ENCODE measurements around the gene MYO5C.

MYO5C gene

DNA sequence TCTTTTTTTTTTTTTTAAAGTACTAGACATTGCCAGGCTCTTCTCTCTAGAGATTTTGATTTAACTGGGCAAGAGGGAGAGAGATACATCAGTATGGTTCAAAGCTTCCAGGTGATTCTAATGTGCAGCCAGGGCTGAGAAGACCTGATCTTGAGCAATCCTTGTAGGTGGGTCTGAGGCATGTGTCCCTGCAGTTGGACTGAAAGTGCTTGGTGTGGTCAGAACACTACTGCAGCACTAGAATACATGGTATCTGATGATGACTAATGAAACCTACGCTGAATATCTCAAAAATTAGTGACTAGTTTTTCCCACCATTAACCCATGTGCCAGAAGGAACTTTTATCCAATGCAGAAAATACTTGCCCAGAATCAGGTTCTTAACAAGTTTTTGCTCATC is 34.4 kb upstream of the MYO5C start:
- Histone ChIP-seq H3K36me3 (replicated peaks) (peaks cover 6% of the 10 kb centered on the region), H3K27me3 (replicated peaks) (no peaks in the 10 kb centered on the region), H3K27ac (no peak overlapping the region), H3K4me3 (ENCODE audit: low read depth, low read length) (no peak overlapping the region)
- no peak for TF ChIP-seq CTCF (IDR thresholded peaks at IDR 0.05; ENCODE audit: low read depth, low read length, missing control alignments)
- in situ Hi-C loops (cut with HindIII; ENCODE audit: low pct_ligation_motif_present, low sequenced_read_pairs), result no loop called here
- DNase-seq, result no peak

DNA sequence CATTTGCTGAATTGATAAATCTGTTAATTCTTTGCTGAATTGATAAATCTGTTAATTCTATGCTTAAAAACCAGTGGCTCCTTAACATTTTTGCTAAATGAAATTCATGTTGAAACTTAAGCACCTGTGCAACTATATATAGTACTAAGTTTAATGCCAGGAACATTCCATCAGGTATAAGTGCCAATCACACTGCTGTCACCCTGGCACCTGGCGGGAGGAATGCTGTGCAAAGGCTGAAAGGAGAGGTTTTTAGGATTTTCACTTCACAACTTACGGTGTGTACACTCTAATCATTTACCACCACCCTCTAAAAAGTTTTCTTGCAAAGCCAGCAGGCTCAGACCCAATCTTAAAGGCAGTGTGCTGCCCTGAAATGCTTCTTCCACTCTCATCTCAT is 33.5 kb upstream of the MYO5C start:
- Histone ChIP-seq H3K27me3 (replicated peaks) (no peaks in the 10 kb centered on the region), H3K4me3 (ENCODE audit: low read depth, low read length) (no peak overlapping the region), H3K36me3 (replicated peaks) (peaks cover 6% of the 10 kb centered on the region), H3K27ac (no peak overlapping the region)
- DNase-seq, result no peak
- TF ChIP-seq CTCF (IDR thresholded peaks at IDR 0.05; ENCODE audit: low read depth, low read length, missing control alignments), result no peak
- in situ Hi-C loops (cut with HindIII; ENCODE audit: low pct_ligation_motif_present, low sequenced_read_pairs), result no loop called here

GRCh38 chr15:52328680-52329079 is 33.1 kb upstream of the MYO5C start:
- Histone ChIP-seq H3K4me3 (ENCODE audit: low read depth, low read length) (no peak overlapping the region), H3K27me3 (replicated peaks) (no peaks in the 10 kb centered on the region), H3K36me3 (replicated peaks) (peaks cover 6% of the 10 kb centered on the region), H3K27ac (no peak overlapping the region)
- no peak for TF ChIP-seq CTCF (IDR thresholded peaks at IDR 0.05; ENCODE audit: low read depth, low read length, missing control alignments)
- DNase-seq, result no peak
- in situ Hi-C loops (cut with HindIII; ENCODE audit: low pct_ligation_motif_present, low sequenced_read_pairs), result no loop called here

DNA sequence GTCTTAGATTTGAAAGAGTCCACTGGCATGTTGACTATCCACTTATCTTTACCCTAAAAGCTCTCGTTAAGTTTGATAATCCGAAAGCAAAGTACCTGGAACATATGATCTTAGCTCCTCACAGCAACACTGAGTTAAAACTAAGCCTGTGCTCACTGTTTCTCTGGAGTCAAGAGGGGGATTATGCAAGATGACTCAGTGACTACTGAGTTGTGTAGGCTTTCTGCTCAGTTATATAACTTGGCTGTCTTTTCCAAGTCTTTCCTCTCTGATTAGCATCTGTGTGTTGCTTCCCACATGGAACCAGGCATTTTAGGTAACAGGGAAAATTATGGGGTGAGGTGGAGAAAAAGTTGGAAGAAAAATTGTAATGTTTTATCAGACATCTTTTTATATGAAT is 31.2 kb upstream of the MYO5C start:
- DNase-seq, result no peak

DNA sequence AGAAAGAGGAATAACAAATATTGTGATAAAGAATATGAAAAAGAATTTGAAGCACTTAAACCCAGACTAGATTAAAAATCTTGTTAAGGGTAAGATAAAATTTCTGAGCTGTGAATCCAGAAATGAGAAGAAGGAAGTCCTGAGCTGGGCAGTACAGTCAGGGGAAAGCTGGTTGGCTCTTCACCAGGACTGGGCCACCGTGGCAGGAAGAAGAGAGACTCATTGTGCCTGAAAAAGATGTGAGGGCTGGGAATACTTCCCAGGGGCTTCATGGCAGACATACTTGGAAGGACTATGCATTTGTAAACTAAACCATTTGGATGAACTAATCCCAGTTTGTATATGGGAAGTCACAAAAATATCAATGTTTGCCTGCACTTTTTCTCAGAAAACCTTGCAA is 28.5 kb upstream of the MYO5C start:
- H3K36me3 ChIP-seq (replicated peaks), result peaks cover 6% of the 10 kb centered on the region
- no peaks in the 10 kb centered on the region for H3K27me3 ChIP-seq (replicated peaks)
- no peak overlapping the region for H3K4me3 ChIP-seq (ENCODE audit: low read depth, low read length)
- no peak for TF ChIP-seq CTCF (IDR thresholded peaks at IDR 0.05; ENCODE audit: low read depth, low read length, missing control alignments)
- no peak overlapping the region for H3K27ac ChIP-seq
- in situ Hi-C loops (cut with HindIII; ENCODE audit: low pct_ligation_motif_present, low sequenced_read_pairs), result no loop called here
- no peak for DNase-seq

More for the DNA sequence above, 31.2 kb upstream of the MYO5C start:
- no peak for TF ChIP-seq CTCF (IDR thresholded peaks at IDR 0.05; ENCODE audit: low read depth, low read length, missing control alignments)
- H3K27me3 ChIP-seq (replicated peaks), result no peaks in the 10 kb centered on the region
- in situ Hi-C loops (cut with HindIII; ENCODE audit: low pct_ligation_motif_present, low sequenced_read_pairs), result no loop called here
- peaks cover 6% of the 10 kb centered on the region for H3K36me3 ChIP-seq (replicated peaks)
- H3K4me3 ChIP-seq (ENCODE audit: low read depth, low read length), result no peak overlapping the region
- no peak overlapping the region for H3K27ac ChIP-seq

DNA sequence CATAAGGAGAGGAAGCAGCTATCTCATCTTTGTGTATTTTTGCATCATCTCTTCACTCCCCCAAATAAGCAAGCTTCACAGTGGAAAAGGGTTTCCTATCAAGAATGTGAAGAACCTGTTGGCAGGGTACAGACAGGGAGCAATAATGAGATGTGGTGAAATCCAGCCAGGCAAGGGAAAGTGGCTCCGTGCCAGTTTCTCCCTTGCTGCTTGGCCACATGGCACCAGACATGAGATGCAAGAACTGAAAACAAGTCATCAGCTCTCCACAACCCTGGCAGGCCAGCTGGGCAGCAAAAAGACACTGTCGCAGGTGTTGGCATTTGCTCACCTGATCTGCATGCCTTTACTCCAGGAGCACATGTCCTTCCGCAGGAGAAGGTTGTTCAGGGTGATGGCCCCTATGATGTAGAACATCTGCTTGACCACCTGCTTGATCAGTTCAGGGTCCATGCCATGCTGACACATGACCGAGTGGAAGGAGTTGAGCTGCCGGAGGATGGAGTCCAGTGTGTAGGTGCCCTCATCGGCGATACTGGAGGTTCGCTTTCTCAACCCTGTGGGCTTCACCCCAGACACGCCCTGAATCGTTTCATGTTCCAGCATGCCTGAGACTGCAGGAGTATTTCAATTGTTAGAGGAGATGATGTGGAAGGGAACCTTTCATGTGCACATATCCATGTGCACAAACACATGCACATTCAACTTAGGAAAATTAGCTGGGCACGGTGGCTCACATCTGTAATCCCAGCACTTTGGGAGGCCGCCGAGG is 23.3 kb upstream of the MYO5C start:
- in situ Hi-C loops (cut with HindIII; ENCODE audit: low pct_ligation_motif_present, low sequenced_read_pairs), result no loop called here
- TF ChIP-seq CTCF (IDR thresholded peaks at IDR 0.05; ENCODE audit: low read depth, low read length, missing control alignments), result no peak
- H3K27ac ChIP-seq, result no peak overlapping the region
- H3K36me3 ChIP-seq (replicated peaks), result peaks cover 7% of the 10 kb centered on the region
- H3K27me3 ChIP-seq (replicated peaks), result no peaks in the 10 kb centered on the region
- no peak for DNase-seq
- no peak overlapping the region for H3K4me3 ChIP-seq (ENCODE audit: low read depth, low read length)

All from brain microvascular endothelial cell (primary cell).